ENCODE measurements around the gene FAM221A. TPM values are rescaled to one million over a fixed set of nuclear protein-coding genes. Genes with fewer than 3 reads are reported as not detected.
"Not testable (repeated sequence)": the region's sequence is repeated elsewhere in the genome, so short reads cannot be mapped to it uniquely, and the experiment has no call there.

Gene FAM221A
- total and polyA plus RNA-seq, 4 donors: 12.1 to 21.6 (median 20.3) TPM

GRCh38 chr7:23715099-23715498 is 35.1 kb downstream of the FAM221A start:
- no peak overlapping the region for H3K27ac ChIP-seq (ENCODE audit: low read depth, low read length)
- peaks cover under 1% of the 10 kb centered on the region for H3K36me3 ChIP-seq (ENCODE audit: control insufficient read depth, insufficient read depth, low read length)
- no peak for DNase-seq (ENCODE audit: low read depth in 4 of 6, low spot score in 6 of 6)
- H3K9me3 ChIP-seq (ENCODE audit: control insufficient read depth, insufficient read depth, low read length): no peaks in the 10 kb centered on the region
- 100% methylated on average over 1 of the region's 6 CpGs for WGBS (ENCODE audit: insufficient coverage)
- H3K27me3 ChIP-seq (ENCODE audit: control insufficient read depth, insufficient read depth, low read length): no peaks in the 10 kb centered on the region
- no peaks in the 10 kb centered on the region for H3K4me1 ChIP-seq (ENCODE audit: control insufficient read depth, insufficient read depth, low read length)
- no peak overlapping the region for H3K4me3 ChIP-seq (ENCODE audit: low read depth, low read length)

GRCh38 chr7:23717788-23718187 is 37.8 kb downstream of the FAM221A start:
- DNase-seq (ENCODE audit: low read depth in 4 of 6, low spot score in 6 of 6): no peak
- WGBS (ENCODE audit: insufficient coverage): no CpG with 5 or more reads among the region's 1 CpG
- Histone ChIP-seq H3K4me1 (ENCODE audit: control insufficient read depth, insufficient read depth, low read length) (no peaks in the 10 kb centered on the region), H3K9me3 (ENCODE audit: control insufficient read depth, insufficient read depth, low read length) (no peaks in the 10 kb centered on the region), H3K4me3 (ENCODE audit: low read depth, low read length) (no peak overlapping the region), H3K27me3 (ENCODE audit: control insufficient read depth, insufficient read depth, low read length) (no peaks in the 10 kb centered on the region), H3K36me3 (ENCODE audit: control insufficient read depth, insufficient read depth, low read length) (no peaks in the 10 kb centered on the region), H3K27ac (ENCODE audit: low read depth, low read length) (no peak overlapping the region)

GRCh38 chr7:23721456-23721855 is 41.5 kb downstream of the FAM221A start:
- Histone ChIP-seq H3K4me3 (ENCODE audit: low read depth, low read length) (no peak overlapping the region), H3K4me1 (ENCODE audit: control insufficient read depth, insufficient read depth, low read length) (no peaks in the 10 kb centered on the region), H3K36me3 (ENCODE audit: control insufficient read depth, insufficient read depth, low read length) (no peaks in the 10 kb centered on the region), H3K27ac (ENCODE audit: low read depth, low read length) (no peak overlapping the region), H3K27me3 (ENCODE audit: control insufficient read depth, insufficient read depth, low read length) (no peaks in the 10 kb centered on the region), H3K9me3 (ENCODE audit: control insufficient read depth, insufficient read depth, low read length) (no peaks in the 10 kb centered on the region)
- DNase-seq (ENCODE audit: low read depth in 4 of 6, low spot score in 6 of 6): no peak
- 86% methylated on average over 1 of the region's 4 CpGs for WGBS (ENCODE audit: insufficient coverage)

DNA sequence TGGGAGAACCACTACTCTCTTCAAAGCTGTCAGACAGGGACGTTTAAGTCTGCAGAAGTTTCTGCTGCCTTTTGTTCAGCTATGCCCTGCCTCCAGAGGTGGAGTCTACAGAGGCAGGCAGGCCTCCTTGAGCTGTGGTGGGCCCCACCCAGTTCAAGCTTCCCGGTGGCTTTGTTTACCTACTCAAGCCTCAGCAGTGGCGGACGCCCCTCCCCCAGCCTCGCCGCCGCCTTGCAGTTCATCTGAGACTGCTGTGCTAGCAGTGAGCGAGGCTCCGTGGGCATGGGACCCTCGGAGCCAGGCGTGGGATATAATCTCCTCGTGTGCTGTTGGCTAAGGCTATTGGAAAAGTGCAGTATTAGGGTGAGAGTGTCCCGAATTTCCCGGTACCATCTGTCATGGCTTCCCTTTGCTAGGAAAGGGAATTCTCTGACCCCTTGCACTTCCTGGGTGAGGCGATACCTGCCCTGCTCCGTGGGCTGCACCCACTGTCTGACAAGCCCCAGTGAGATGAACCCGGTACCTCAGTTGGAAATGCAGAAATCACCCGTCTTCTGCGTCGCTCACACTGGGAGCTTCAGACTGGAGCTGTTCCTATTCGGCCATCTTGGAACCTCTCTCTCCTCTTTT is 42.7 kb downstream of the FAM221A start:
- not testable (repeated sequence) for H3K36me3 ChIP-seq (ENCODE audit: control insufficient read depth, insufficient read depth, low read length); H3K4me1 ChIP-seq (ENCODE audit: control insufficient read depth, insufficient read depth, low read length); H3K9me3 ChIP-seq (ENCODE audit: control insufficient read depth, insufficient read depth, low read length); H3K4me3 ChIP-seq (ENCODE audit: low read depth, low read length); H3K27me3 ChIP-seq (ENCODE audit: control insufficient read depth, insufficient read depth, low read length); H3K27ac ChIP-seq (ENCODE audit: low read depth, low read length); DNase-seq (ENCODE audit: low read depth in 4 of 6, low spot score in 6 of 6)
- 83% methylated on average over 12 of the region's 21 CpGs for WGBS (ENCODE audit: insufficient coverage)

GRCh38 chr7:23724113-23724512 is 44.1 kb downstream of the FAM221A start:
- H3K36me3 ChIP-seq (ENCODE audit: control insufficient read depth, insufficient read depth, low read length); H3K4me1 ChIP-seq (ENCODE audit: control insufficient read depth, insufficient read depth, low read length); H3K27ac ChIP-seq (ENCODE audit: low read depth, low read length); DNase-seq (ENCODE audit: low read depth in 4 of 6, low spot score in 6 of 6); H3K27me3 ChIP-seq (ENCODE audit: control insufficient read depth, insufficient read depth, low read length); H3K4me3 ChIP-seq (ENCODE audit: low read depth, low read length); H3K9me3 ChIP-seq (ENCODE audit: control insufficient read depth, insufficient read depth, low read length): not testable (repeated sequence)
- WGBS (ENCODE audit: insufficient coverage): 44% methylated on average over 2 of the region's 4 CpGs

GRCh38 chr7:23742051-23742450 is 62.1 kb downstream of the FAM221A start:
- Histone ChIP-seq H3K27me3 (ENCODE audit: control insufficient read depth, insufficient read depth, low read length) (no peaks in the 10 kb centered on the region), H3K4me1 (ENCODE audit: control insufficient read depth, insufficient read depth, low read length) (no peaks in the 10 kb centered on the region), H3K27ac (ENCODE audit: low read depth, low read length) (no peak overlapping the region), H3K36me3 (ENCODE audit: control insufficient read depth, insufficient read depth, low read length) (no peaks in the 10 kb centered on the region), H3K4me3 (ENCODE audit: low read depth, low read length) (no peak overlapping the region), H3K9me3 (ENCODE audit: control insufficient read depth, insufficient read depth, low read length) (peaks cover 5% of the 10 kb centered on the region)
- DNase-seq (ENCODE audit: low read depth in 4 of 6, low spot score in 6 of 6): no peak

DNA sequence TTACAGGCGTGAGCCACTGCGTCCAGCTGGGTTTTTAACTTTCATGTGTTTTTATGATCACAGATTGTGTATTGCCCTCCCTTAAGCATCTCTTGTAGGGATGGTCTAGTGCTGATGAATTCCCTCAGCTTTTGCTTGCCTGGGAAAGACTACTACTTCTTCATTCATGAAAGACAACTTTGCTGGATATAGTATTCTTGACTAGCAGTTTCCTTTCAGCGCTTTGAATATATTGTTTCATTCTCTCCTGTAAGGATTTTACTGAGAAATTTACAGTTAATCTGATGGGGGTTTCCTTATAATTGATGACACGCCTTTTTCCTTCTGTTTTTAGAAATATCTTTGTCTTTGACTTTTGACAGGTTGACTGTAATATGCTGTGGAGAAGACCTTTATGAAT is 63.2 kb downstream of the FAM221A start:
- WGBS (ENCODE audit: insufficient coverage): no CpG with 5 or more reads among the region's 4 CpGs
- no peak for DNase-seq (ENCODE audit: low read depth in 4 of 6, low spot score in 6 of 6)
- Histone ChIP-seq H3K9me3 (ENCODE audit: control insufficient read depth, insufficient read depth, low read length) (peaks cover 5% of the 10 kb centered on the region), H3K27me3 (ENCODE audit: control insufficient read depth, insufficient read depth, low read length) (no peaks in the 10 kb centered on the region), H3K4me3 (ENCODE audit: low read depth, low read length) (no peak overlapping the region), H3K4me1 (ENCODE audit: control insufficient read depth, insufficient read depth, low read length) (no peaks in the 10 kb centered on the region), H3K27ac (ENCODE audit: low read depth, low read length) (no peak overlapping the region), H3K36me3 (ENCODE audit: control insufficient read depth, insufficient read depth, low read length) (no peaks in the 10 kb centered on the region)

DNA sequence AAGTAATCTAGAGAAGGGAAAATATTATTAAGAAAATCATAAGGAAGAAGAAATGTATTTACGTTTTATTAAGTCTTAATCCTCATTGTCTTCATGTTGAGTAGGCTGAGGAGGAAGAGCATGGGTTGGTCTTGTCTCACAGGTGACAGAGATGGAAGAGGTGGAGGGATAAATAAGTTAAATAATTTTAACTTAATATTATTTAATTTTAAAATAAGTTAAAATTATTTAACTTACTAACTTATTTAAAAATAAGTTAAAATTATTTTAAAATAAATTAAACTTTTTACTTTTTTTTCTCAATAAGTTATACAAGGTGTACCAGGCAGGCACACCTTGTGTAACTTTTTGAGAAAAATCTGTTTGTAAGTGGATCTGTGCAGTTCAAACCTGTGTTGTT is 66.6 kb downstream of the FAM221A start:
- H3K4me3 ChIP-seq (ENCODE audit: low read depth, low read length): no peak overlapping the region
- WGBS (ENCODE audit: insufficient coverage): no CpG with 5 or more reads among the region's 1 CpG

GRCh38 chr7:23751852-23752251 is 71.9 kb downstream of the FAM221A start:
- H3K4me3 ChIP-seq (ENCODE audit: low read depth, low read length): no peak overlapping the region
- 100% methylated on average over 1 of the region's 1 CpG for WGBS (ENCODE audit: insufficient coverage)
- no peak overlapping the region for H3K27ac ChIP-seq (ENCODE audit: low read depth, low read length)
- H3K27me3 ChIP-seq (ENCODE audit: control insufficient read depth, insufficient read depth, low read length): no peaks in the 10 kb centered on the region
- H3K9me3 ChIP-seq (ENCODE audit: control insufficient read depth, insufficient read depth, low read length): no peaks in the 10 kb centered on the region
- H3K36me3 ChIP-seq (ENCODE audit: control insufficient read depth, insufficient read depth, low read length): no peaks in the 10 kb centered on the region
- no peak for DNase-seq (ENCODE audit: low read depth in 4 of 6, low spot score in 6 of 6)
- no peaks in the 10 kb centered on the region for H3K4me1 ChIP-seq (ENCODE audit: control insufficient read depth, insufficient read depth, low read length)

More for the DNA sequence above, 66.6 kb downstream of the FAM221A start:
- Histone ChIP-seq H3K4me1 (ENCODE audit: control insufficient read depth, insufficient read depth, low read length) (no peaks in the 10 kb centered on the region), H3K27me3 (ENCODE audit: control insufficient read depth, insufficient read depth, low read length) (no peaks in the 10 kb centered on the region), H3K27ac (ENCODE audit: low read depth, low read length) (no peak overlapping the region), H3K36me3 (ENCODE audit: control insufficient read depth, insufficient read depth, low read length) (no peaks in the 10 kb centered on the region), H3K9me3 (ENCODE audit: control insufficient read depth, insufficient read depth, low read length) (peaks cover 5% of the 10 kb centered on the region)
- DNase-seq (ENCODE audit: low read depth in 4 of 6, low spot score in 6 of 6): no peak

Measured in spinal cord (tissue), 10 donors.